NCI-H446 treated with DMSO at 0.1 percent for 48 hours (cell line): ENCODE results near the gene RADIL.

Source experiments
- DNase-seq: peaks from one replicate; lab custom pipeline; 2025; lab: John Stamatoyannopoulos, UW

The RADIL gene

DNA sequence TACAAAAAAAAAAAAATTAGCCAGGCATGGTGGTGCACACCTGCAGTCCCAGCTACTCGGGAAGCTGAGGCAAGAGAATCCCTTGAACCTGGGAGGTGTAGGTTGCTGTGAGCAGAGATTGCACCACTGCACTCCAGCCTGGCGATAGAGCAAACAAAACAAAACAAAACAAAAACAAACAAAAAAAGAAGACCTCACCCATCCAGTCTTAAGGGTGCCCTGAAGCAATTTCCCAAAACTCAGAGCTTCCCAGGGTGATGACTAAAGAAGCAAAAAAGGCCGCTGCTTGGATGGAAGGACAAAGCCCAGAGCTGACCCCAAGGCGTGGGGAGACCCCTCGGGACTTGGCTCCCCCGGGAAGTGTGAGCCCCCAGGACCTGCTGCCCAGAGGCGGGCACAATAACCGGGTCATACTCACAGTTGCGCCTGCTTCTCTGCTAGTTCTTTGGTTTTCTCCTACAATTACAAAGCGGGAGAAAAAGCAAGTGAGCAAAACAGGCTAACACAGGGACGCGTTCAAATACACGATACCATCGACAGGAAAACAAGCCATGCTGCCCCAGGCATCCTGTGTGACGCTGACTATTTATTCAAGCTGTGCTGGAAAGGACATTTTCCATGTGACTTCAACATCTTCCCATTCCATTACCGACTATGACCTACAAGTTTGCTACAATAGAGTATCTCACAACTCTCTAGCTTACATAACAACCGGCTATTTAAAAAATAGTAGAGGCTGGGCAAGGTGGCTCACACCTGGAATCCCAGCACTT, 51.6 kb downstream of the RADIL start:
- no peak for DNase-seq

DNA sequence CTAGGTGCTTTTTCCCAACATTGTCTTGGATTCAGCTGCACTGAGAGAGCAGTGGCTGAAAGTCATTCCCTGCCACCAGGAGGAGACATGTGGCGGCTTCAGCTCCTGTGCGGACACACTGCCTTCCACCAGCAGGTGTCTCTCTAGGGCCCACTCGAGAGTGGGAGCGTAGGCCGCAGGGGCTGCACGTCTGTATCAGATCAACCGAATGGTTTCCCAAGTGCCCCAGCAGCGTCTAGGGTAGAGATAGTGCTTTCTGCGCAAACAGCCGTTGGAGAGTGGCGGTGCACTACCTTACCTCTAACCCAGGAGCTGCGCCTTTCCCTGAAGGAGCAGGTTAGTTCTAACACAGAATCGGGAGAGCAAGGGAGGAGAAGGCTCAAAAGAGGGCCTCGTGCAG, 53.3 kb downstream of the RADIL start:
- no peak for DNase-seq

- DNase-seq: no peak
These were observed 54.7 kb downstream of the RADIL start for GRCh38 chr7:4828720-4829383.

DNA sequence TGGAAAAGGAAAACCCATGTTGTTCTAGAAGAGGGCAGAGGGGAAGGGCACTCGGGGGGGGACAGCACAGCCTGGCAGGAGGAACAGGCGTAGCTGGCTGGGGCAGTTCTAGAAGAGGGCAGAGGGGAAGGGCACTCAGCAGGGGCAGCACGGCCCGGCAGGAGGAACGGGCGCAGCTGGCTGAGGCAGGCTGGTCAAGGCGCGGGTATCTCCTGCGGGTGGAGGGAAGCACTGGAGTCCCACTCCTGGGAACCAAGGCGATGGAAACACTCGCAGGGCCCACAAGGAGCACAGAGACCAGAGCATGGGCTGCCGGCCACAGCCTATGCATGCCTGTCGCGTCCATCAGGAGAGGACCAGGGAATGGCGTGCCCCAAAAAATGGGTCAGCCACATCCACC, 58.4 kb downstream of the RADIL start:
- DNase-seq: no peak

GRCh38 chr7:4824120-4824775, 59.3 kb downstream of the RADIL start:
- DNase-seq: no peak

DNA sequence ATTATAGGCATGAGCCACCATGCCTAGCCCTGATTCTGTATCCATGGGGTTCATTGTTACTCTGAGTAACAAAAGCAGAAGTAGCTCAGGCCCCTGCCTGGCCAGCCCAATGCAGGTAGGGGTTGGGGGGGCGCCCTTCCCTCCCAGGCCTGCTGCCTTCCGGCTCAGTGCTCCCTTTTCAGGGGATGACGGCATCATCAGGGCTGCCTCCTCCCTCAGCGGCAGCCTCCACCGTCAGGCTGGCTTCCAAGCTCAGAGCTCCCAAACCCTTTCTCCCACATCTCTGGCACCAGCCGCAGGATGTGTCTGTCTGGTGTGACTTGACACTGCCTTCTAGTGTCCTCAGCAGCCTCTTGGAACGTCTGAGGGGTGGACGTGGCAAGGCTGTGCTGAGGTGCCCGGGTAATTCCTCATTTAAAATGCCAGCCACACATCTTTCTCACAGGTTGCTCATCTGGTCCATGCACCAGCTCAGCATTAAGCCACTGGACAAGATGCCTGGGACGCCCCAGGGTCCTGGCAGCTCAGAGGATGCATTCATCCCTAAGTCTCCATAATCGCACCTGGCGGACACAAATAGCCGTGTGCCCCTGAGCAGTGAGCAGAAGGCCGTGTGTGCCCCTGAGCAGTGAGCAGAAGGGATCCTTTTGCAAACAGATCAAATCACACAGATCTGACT, 59.9 kb downstream of the RADIL start:
- DNase-seq: no peak

DNA sequence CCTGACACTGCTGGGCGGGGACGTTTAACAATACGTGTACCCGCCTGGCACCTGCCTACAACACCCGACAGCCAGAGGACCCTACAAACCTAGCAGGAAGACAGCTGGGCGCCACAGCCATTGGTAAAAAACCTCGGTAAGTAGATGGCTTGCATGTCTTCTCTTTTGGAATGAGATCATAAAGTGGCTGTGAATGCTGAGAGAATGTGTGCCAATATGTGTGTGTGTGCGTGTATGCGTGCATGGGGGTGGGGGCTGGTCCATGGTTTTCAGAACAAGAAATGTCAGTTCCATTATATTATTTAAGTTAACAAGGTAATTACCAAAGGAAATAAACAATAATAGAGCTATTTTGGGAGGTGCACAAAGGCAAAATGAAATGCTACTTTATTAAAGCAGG, 60.8 kb downstream of the RADIL start:
- DNase-seq: no peak

GRCh38 chr7:4820967-4821471, 62.5 kb downstream of the RADIL start:
- no peak for DNase-seq

- no peak for DNase-seq
These were observed 63.0 kb downstream of the RADIL start for GRCh38 chr7:4820405-4820966.

DNA sequence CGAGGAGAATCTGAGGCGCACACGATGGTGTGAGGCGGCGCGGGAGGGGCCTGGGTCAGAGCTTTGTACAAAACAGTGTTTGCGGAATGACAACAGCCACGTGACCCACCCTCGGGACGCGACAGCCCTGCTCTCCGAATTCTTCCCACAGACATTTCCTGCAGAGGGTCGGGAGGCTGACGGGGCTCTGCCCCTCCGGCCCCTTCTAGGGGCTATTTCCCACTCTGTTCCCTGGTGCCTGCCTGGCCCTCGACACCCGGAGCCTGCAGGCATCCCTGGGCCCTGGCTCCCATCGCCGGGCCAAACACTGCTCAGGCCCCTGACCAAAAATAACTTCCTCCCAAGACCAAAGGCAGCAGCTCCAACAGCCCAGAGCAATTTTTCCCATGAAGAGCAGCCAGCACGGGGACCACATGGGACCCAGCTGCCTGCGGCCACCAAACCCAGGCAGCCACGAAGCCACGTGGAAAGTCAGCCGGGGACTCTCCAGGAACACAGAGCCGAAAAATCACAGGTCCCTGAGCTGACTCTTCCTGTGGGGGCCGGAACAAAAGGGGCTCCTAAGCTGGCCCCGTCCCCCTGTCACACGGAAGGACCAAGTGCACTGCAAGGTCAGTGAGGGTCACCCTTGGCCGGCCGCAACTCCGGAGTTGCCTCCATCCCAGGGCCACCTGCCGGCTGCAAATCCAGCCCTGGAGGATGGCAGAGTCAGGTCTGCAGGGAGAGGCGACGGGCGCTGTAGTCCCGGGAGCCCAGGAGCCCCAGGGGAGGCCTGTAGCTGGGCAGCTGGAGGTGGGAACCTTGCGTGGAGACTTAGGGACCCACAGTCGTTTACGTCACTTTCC, 63.7 kb downstream of the RADIL start:
- no peak for DNase-seq

GRCh38 chr7:4818000-4818794, 65.3 kb downstream of the RADIL start:
- no peak for DNase-seq

DNA sequence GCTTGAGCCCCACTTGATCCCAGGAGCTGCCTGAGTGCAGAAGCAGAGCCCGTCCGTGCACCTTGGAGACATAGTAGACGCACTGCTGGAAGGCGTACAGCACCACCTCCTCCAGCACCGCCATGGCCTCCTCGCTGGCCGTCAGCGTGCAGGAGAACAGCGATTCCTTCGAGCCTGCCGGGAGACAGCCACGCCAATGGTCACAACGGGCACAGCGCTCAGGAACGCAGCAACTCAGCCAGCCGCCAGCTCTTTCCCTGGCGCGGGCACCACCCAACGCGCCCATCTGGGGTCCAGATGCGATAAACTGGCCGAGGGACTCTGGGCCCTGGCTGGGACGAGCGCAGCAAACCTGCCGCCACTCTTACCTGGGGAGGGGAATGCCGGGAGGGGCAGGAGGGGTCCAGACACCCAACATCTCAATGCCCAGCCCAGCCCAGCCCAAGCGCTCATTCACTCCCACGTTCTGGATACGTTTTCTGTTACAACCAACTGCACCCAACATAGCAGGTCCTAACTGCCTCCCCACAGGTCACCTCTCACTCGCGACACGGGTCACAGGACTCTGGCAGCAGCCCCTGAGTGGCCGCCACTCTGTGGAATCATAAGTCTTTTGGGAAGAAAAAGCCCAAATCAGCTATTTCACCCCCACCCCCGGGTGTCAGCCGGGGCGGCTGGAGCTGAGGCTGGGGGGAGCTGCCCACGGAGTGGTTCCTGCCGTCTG, 66.2 kb downstream of the RADIL start:
- no peak for DNase-seq

- no peak for DNase-seq
These were observed 67.0 kb downstream of the RADIL start for GRCh38 chr7:4816419-4817080.

DNA sequence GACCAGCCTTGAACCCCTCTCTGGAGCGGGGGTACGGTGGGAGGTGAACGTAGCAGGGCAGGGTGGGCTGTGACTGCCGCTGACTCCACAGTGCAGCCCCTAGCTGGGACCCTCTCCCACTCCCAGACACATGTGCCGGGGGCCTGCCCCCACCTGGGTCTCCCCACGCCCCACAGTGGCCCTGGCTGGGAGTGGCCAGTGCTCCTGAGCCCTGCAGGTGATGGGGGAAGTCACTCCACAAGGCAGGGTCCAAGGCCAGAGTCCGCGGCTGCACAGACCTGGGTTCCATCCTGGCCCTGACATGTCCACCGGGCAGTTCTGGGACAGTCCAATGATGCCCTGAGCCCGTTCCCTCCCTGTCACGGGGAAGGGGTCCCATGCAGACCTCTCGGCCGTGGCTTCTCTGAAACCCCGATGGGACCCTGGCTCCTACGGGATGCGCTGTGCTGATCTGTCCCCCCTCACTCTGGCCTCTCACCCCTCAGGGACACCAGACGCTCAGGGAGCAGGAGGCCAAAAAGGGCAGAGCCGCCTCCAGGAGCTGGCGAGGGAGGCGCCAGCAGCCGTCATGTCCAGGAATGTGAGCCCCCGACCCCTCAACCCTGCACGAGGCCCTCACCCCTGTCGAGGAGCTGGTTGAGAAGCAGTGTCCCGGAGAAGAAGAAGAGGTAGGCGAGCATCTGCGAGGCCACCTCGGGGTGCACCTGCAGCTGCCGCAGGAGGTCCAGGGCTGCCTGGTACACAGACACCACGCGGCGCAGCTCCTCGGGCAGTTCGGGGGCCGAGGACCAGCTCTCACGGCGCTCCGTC, 67.7 kb downstream of the RADIL start:
- no peak for DNase-seq

GRCh38 chr7:4815121-4815520, 68.4 kb downstream of the RADIL start:
- DNase-seq: no peak

DNA sequence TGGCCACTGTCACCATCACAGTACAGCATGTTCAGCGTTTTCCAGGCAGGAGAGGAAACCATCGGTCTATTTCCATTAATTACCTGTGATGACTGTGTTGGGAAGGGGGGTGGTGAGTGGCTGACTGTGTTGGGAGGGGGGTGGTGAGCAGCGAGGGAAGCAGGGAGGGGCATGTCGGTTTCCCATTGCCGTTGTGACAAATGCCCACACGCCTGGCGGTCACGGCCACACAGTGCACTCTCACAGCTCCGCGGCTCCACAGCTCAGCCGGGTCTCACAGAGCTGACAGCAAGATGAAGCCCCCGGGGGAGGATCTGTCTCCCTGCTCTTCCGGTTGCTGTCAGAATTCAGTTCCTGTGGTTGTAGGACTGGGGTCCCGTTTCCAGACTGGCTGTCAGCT, 69.1 kb downstream of the RADIL start:
- DNase-seq: no peak

DNA sequence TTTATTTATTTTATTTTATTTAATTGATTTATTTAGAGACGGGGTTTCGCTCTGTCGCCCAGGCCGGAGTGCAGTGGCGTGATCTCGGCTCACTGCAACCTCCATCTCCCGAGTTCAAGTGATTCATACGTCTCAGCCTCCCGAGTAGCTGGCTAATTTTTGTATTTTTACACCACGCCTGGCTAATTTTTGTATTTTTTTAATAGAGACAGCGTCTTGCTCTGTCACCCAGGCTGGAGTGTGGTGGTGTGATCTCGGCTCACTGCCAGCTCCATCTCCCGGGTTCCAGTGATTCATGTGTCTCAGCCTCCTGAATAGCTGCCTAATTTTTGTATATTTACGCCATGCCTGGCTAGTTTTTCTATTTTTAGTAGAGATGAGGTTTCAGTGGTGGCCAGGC, 73.8 kb downstream of the RADIL start:
- no peak for DNase-seq

- no peak for DNase-seq
These were observed 74.4 kb downstream of the RADIL start for GRCh38 chr7:4809091-4809591.
